Activated T-cell treated with anti-CD3 and anti-CD28 coated beads, Interleukin-2, amount 50 U/mL, for 24 hours (primary cell): ENCODE data around the gene ABLIM2.

Experiments used
- DNase-seq: peaks from one replicate; pipeline ENCODE4 v3.0.0-alpha.2; 2020
- H3K27ac Mint-ChIP-seq: 2 replicates; pipeline ENCODE4 v1.8.0; 2020; ENCODE audit warnings: mild to moderate bottlenecking, mixed read lengths
- H3K27me3 Mint-ChIP-seq: 2 replicates; pipeline ENCODE4 v1.8.0; 2020; ENCODE audit warnings: mixed read lengths
- H3K36me3 Mint-ChIP-seq: 2 replicates; pipeline ENCODE4 v1.8.0; 2020; ENCODE audit warnings: low read depth, mixed read lengths
- H3K4me1 Mint-ChIP-seq: 2 replicates; pipeline ENCODE4 v1.8.0; 2020; ENCODE audit warnings: low read depth, mixed read lengths
- H3K4me3 Mint-ChIP-seq: 2 replicates; pipeline ENCODE4 v1.8.0; 2020; ENCODE audit warnings: mild to moderate bottlenecking, moderate library complexity, mixed read lengths
- H3K9me3 Mint-ChIP-seq: 2 replicates; pipeline ENCODE4 v1.8.0; 2020; ENCODE audit warnings: mixed read lengths

ABLIM2 gene

DNA sequence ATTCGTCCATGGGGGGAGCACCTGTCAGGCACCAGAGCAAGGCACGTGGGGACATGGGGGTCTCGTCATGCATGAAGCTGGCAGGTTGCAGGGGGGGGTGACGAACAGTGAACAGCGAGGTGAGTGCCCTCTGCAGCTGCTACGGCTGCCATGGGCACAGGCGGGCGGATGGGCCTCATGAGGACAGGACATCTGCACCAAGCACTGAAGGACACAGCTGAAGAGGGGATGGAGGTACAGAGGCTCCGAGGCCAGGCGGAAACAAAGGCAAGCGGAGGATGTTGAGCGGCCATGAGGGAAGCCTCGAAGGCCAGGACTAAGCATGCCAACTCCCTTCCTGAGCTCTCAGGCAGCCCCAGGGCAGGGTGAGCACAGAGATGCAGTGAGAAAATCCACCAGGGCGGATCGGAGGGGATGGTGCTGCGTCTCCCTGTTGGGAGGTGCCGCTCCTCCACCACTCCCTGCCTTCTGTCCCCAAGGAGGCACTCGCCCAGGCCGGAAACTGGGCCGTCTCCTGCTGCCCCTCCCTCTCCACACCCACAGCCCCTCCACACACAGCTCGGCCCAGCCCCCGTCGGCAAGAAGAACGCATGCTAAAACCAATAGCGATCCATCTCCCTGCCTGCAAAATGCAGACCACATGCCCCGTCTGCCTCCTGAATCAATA is 24.6 kb downstream of the ABLIM2 start:
- Mint-ChIP-seq H3K9me3 (no peaks in the 10 kb centered on the region), H3K27me3 (no peaks in the 10 kb centered on the region), H3K27ac (no peak overlapping the region), H3K36me3 (no peaks in the 10 kb centered on the region), H3K4me3 (no peak overlapping the region), H3K4me1 (no peaks in the 10 kb centered on the region)
- DNase-seq = no peak

DNA sequence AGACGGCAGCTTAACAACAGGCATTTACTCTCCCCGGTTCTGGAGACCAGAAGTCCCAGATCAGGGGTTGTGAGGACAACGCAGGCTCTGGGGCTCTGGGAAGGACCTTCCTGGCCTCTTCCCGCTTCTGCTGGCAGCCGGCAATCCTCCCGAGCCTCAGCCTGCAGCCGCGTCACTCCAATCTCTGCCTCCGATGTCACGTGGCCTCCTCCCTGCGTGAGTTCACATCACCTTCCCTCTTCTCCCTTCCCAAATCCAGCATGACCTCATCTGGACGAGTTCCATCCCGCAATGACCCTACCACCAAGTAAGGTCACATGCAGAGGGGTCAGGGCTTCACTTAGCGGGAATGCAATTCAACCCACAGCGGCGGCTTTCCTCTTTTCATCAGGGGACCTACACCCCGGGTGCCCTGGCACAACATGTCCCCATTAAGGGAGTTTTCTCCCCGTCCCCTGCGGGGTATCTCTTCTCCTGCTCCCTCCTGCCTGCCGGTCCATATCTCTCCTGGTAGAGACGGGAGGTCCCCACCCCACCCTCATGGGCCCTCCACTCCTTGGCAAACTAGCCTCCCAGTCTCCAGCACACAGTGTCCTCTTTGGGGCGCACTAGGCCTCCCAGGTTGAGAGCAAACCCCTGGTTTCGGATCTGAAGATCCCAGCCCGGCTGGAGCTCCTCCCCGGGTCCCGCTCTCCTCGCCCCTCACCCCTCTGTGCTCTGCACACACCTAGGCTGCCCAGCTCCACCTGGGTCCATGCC is 25.5 kb downstream of the ABLIM2 start:
- no peak overlapping the region for H3K4me3 Mint-ChIP-seq
- H3K27ac Mint-ChIP-seq = no peak overlapping the region
- no peaks in the 10 kb centered on the region for H3K36me3 Mint-ChIP-seq
- no peaks in the 10 kb centered on the region for H3K27me3 Mint-ChIP-seq
- DNase-seq = no peak
- H3K4me1 Mint-ChIP-seq = no peaks in the 10 kb centered on the region
- no peaks in the 10 kb centered on the region for H3K9me3 Mint-ChIP-seq

DNA sequence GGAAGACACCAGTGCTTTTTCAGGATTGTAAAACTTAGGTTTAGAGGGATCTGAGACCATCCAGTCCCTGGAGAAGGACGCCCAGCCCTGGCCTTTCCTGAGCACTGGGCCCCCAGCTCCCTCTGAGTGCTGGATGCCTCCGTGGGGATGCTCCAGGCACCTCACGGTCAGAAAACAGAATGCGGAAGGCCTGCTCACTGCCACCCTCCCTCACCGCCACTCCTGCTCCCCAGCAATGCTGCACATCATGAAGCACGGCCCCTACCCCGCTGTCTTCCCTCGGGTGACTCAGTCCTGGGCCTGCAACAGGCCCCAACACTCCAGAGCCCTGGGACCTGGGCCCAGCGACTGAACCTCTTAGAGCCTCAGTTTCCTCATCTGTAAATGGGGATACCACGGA is 26.2 kb downstream of the ABLIM2 start:
- Mint-ChIP-seq H3K9me3 (no peaks in the 10 kb centered on the region), H3K27me3 (no peaks in the 10 kb centered on the region), H3K4me1 (no peaks in the 10 kb centered on the region), H3K36me3 (no peaks in the 10 kb centered on the region), H3K27ac (no peak overlapping the region), H3K4me3 (no peak overlapping the region)
- no peak for DNase-seq

DNA sequence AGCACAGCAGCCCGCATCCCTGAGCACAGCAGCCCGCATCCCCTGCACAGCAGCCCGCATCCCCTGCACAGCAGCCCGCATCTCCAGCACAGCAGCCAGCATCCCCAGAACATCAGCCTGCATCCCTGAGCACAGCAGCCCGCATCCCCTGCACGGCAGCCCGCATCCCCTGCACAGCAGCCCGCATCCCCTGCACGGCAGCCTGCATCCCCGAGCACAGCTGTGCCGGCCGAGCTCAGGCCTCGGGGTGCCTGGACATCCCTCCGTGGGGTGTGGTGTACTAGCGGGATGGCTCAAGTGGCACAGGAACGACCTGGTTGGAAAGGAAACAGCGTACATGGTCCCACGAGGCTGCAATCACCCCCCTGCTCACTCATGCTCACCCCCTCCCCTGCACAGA is 26.8 kb downstream of the ABLIM2 start:
- Mint-ChIP-seq H3K27me3 (no peaks in the 10 kb centered on the region), H3K36me3 (no peaks in the 10 kb centered on the region), H3K27ac (no peak overlapping the region), H3K4me1 (no peaks in the 10 kb centered on the region), H3K4me3 (no peak overlapping the region), H3K9me3 (no peaks in the 10 kb centered on the region)
- no peak for DNase-seq

DNA sequence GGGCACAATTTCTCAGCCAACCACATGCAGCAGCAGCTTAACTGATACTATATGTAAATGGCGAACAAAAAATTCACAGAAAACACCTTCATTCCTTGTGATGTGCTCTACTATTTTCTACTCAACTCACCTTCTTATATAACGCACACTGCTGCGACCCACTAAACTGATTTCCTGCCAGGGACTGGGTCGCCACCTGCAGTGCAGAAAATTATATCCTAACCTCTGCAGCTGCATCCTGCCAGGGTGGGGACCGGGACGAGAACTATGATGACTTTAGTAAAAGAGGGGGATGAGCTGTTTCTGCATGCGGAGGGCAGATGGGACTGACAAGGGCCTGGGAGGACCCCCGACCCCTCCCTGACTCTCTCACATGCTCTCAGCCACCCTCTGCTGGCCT is 27.4 kb downstream of the ABLIM2 start:
- Mint-ChIP-seq H3K9me3 (no peaks in the 10 kb centered on the region), H3K27ac (no peak overlapping the region), H3K27me3 (no peaks in the 10 kb centered on the region), H3K36me3 (no peaks in the 10 kb centered on the region), H3K4me3 (no peak overlapping the region), H3K4me1 (no peaks in the 10 kb centered on the region)
- DNase-seq = no peak

DNA sequence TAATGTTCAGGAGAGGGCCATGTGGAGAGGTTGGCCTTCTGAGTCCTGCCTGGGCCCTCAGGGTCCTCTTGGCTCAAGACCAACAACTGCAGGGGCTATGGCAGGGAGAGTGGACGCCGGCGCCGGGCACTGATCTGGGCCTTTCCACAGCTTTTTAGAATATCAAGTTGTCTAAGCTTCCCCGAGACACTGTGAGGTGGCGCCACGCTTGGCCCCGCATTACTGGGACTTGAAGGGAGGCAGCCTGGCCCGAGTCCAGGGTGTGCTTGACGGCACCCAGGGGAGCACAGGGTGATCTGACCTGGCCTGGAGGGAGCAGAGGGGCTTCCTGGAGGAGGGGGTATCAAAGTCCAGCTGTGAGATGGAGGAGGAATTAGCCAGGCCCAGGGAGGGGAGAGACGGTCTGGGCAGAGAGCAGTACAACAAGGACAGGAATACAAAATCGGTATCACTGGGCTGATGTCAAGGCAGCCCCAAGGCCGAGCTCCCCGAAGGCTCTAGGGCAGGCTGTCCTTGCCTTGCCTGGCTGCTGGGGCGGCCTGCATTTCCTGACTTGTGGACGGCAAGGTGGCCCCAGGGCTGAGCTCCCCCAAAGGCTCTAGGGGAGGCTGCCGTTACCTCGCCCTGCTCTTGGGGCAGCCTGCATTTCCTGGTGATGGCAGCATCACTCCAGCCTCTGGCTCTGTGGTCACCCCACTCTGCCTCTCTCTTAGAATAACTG is 28.1 kb downstream of the ABLIM2 start:
- H3K36me3 Mint-ChIP-seq = no peaks in the 10 kb centered on the region
- H3K4me3 Mint-ChIP-seq = no peak overlapping the region
- no peaks in the 10 kb centered on the region for H3K27me3 Mint-ChIP-seq
- no peak overlapping the region for H3K27ac Mint-ChIP-seq
- no peaks in the 10 kb centered on the region for H3K9me3 Mint-ChIP-seq
- DNase-seq = no peak
- no peaks in the 10 kb centered on the region for H3K4me1 Mint-ChIP-seq

DNA sequence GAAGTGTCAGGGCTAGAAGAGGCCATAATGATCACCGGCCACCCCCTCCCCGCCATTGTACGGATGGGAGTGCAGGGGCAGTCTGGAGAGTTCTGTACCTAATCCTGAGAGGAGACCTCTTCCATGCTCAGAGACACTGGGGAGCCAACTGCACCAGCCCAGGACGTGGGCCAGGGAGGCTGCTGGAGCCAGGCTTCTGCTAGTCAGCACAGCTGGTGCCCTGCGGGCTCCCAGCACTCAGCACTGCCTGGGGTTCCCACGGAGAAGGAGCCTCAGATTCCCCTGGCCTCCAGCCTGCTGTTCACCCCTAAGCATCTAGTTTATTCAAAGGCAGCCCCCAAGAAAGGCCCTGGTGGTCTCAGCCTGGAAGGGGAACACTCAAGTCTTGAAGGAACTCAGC is 28.8 kb downstream of the ABLIM2 start:
- H3K4me1 Mint-ChIP-seq = no peaks in the 10 kb centered on the region
- DNase-seq = no peak
- no peak overlapping the region for H3K27ac Mint-ChIP-seq
- H3K9me3 Mint-ChIP-seq = no peaks in the 10 kb centered on the region
- no peak overlapping the region for H3K4me3 Mint-ChIP-seq
- H3K27me3 Mint-ChIP-seq = no peaks in the 10 kb centered on the region
- no peaks in the 10 kb centered on the region for H3K36me3 Mint-ChIP-seq

DNA sequence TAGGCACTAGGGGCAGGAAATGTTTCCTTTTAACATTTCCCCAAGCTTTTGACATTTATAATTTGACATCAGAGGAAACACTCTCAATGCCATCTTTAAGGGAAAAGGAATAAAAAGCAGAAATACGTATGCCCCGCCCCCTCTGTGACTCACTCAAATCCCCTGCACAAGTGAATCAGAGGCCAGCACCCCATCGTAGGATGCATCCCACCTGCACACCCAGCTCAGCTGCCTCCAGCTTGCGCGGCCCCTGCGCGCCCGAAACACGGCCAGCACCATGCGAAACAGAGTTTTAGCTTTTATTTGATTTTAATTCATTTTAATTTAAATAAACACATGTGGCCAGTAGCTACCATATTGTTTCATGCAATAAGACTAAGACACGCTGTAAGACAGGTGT is 29.5 kb downstream of the ABLIM2 start:
- Mint-ChIP-seq H3K27ac (no peak overlapping the region), H3K27me3 (no peaks in the 10 kb centered on the region), H3K36me3 (no peaks in the 10 kb centered on the region), H3K4me3 (no peak overlapping the region), H3K9me3 (no peaks in the 10 kb centered on the region), H3K4me1 (no peaks in the 10 kb centered on the region)
- DNase-seq = no peak

DNA sequence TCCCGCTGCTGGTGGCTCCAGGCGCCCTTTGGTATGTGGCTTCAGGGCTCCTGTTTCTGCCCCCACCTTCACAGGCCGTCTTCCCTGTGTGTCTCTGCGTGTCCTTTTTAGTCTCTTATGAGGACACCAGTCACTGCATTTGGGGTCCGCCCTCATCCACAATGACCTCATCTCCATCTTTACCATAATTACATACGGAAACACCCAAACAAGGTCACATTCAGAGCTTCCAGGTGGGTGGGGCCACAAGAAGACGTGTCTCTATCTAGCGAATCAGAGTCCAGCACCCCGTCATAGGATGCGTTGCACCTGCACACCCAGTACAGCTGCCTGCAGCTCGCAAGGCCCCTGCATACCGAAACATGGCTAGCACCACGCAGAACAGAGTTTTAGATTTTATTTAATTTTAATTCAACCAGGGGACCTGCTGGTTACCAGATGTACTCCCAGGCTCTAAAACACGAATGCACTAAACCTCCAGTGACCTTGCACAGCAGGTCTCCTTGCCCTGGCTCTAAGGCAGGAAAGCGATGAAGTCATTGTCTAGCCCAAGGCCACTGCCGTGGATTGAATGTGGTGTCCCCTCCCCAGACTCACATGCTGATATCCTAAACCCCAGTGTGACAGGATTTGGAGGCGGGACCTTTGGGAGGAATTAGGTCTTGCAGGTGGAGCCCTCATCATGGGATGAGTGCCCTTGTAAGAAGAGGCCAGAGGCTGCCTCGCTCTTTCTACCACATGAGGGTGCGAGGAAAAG is 30.3 kb downstream of the ABLIM2 start:
- Mint-ChIP-seq H3K9me3 (no peaks in the 10 kb centered on the region), H3K27me3 (no peaks in the 10 kb centered on the region), H3K4me1 (no peaks in the 10 kb centered on the region), H3K36me3 (no peaks in the 10 kb centered on the region), H3K27ac (no peak overlapping the region), H3K4me3 (no peak overlapping the region)
- no peak for DNase-seq

DNA sequence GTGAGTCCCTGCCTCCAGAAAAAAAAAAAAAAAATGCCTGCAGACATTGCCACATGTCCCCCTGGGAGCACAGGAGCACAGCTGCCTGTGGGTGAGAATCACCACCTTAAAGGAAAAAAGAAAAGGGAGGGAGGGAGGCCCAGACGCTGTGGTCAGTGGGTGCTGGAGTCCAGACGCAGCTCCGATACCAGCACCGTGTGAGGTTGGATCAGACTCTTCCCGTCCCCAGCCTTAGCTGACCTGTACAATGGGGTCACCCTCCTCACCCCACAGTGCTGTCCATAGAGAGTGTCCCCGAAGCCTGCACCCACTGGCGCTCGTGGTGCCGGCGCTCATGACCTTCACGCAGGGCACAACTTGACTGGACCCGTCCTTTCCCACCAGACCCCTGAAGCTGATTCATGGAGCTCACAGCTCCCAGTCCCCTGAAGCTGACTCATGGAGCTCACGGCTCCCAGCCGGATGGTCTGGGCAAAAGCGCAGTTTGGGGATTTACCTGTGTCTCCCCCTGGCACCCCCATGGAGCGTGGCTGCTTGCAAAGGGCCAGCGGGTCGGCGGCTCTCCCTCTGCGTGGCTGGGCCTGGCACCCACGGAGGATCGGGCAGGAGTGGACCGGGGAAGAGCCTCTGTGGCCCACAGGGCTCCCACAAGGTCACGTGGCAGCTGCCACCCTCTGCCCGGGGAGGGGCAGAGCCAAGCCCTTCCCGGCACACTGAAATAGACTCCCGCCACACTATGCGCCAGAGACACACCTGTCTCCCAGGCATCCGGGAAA is 31.4 kb downstream of the ABLIM2 start:
- no peak overlapping the region for H3K27ac Mint-ChIP-seq
- H3K4me3 Mint-ChIP-seq = no peak overlapping the region
- H3K9me3 Mint-ChIP-seq = no peaks in the 10 kb centered on the region
- H3K4me1 Mint-ChIP-seq = no peaks in the 10 kb centered on the region
- H3K27me3 Mint-ChIP-seq = no peaks in the 10 kb centered on the region
- DNase-seq = no peak
- no peaks in the 10 kb centered on the region for H3K36me3 Mint-ChIP-seq

DNA sequence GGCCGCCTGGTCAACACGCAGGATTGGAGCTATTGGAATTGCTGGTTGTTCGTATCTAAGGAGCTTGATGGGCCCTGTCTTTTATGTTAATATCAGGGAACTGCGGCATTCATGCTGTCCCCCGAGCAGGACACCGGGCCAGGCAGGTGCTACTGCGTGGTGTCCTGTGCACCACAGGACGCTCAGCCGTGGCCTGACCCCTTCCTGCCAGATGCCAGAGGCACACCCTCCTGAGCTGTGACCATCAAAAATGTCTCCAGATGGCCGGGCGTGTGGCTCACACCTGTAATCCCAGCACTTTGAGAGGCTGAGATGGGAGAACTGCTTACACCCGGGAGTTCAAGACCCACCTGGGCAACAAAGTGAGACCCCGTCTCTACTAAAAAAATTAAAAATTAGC is 32.1 kb downstream of the ABLIM2 start:
- DNase-seq = no peak
- Mint-ChIP-seq H3K27ac (no peak overlapping the region), H3K4me3 (no peak overlapping the region), H3K27me3 (no peaks in the 10 kb centered on the region), H3K4me1 (no peaks in the 10 kb centered on the region), H3K36me3 (no peaks in the 10 kb centered on the region), H3K9me3 (no peaks in the 10 kb centered on the region)

DNA sequence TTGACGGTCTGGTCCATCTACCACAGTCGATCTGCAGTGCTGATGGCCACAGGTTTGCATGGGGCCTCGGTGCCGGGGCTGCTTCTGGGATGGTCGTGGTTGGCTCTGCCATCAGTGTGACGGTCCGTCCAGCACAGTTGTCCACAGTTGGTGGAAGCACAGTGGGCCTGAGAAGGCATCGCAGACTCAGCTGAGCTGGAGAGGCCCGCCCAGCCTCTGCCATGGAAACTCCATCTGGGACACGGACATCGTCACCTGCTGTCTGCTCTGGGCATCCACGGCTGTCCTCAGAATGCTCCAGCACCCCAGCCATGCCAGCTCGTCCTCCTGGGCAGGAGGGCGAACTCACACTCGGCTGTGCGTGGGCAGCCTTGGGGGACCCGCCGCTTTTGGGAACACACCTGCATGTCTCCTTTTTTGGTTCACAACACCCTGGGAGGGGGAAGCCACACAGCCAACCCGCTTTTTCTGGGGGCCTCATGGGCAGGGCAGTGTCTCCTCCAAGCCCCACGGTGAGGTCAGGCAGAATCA is 33.0 kb downstream of the ABLIM2 start:
- H3K36me3 Mint-ChIP-seq = no peaks in the 10 kb centered on the region
- no peaks in the 10 kb centered on the region for H3K4me1 Mint-ChIP-seq

DNA sequence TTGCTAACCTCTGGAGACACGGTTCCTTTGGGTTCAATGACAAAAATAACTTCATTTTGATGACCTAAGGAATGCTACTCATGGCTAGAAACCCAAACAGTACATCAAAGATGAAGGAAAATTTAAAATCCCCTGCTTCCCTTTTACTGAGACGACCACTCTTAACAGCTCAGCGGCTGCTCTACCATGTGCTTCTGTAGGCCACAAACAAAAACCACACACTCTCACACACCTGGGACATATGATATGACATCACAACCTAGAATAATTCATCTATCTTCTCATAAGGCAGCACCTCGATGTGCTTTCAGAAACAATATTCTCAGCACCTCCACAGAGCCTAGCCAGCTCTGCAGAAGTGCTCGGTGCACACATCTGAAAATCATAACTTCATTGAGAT is 34.7 kb downstream of the ABLIM2 start:
- H3K9me3 Mint-ChIP-seq = no peaks in the 10 kb centered on the region
- no peak overlapping the region for H3K27ac Mint-ChIP-seq
- no peak overlapping the region for H3K4me3 Mint-ChIP-seq
- H3K27me3 Mint-ChIP-seq = no peaks in the 10 kb centered on the region
- no peaks in the 10 kb centered on the region for H3K4me1 Mint-ChIP-seq
- no peaks in the 10 kb centered on the region for H3K36me3 Mint-ChIP-seq
- no peak for DNase-seq

More for the DNA sequence above, 33.0 kb downstream of the ABLIM2 start:
- DNase-seq = no peak
- H3K9me3 Mint-ChIP-seq = no peaks in the 10 kb centered on the region
- no peaks in the 10 kb centered on the region for H3K27me3 Mint-ChIP-seq
- no peak overlapping the region for H3K4me3 Mint-ChIP-seq
- H3K27ac Mint-ChIP-seq = no peak overlapping the region

DNA sequence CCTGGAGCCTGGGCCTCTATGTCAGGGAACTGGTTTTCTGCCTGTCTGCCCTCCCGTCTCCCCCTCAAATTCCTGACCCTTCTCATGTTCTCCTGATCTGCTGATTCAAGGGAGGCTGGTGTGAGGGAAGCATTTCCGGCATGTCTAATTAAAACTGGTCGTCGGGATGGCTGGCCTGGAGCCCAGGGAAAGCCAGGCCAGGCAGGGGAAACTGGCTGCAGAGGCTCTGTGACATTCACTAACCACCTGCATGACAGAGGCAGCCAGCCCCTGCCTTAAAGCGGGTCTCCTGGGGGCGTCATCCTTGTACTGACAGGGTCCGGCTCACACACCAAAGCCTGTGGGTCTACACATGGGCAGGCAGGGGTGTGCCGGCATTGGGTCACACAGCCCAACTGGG is 35.2 kb downstream of the ABLIM2 start:
- Mint-ChIP-seq H3K27ac (no peak overlapping the region), H3K36me3 (no peaks in the 10 kb centered on the region), H3K9me3 (no peaks in the 10 kb centered on the region), H3K4me1 (no peaks in the 10 kb centered on the region), H3K4me3 (no peak overlapping the region), H3K27me3 (no peaks in the 10 kb centered on the region)
- DNase-seq = no peak
